ENCODE measurements around the gene TREX2. TPM values are rescaled to one million over a fixed set of nuclear protein-coding genes. Genes with fewer than 3 reads are reported as not detected.

The TREX2 gene
- polyA plus RNA-seq, 1 of the 3 experiments (the other 2 are of a cell fraction) = 0.76 TPM

DNA sequence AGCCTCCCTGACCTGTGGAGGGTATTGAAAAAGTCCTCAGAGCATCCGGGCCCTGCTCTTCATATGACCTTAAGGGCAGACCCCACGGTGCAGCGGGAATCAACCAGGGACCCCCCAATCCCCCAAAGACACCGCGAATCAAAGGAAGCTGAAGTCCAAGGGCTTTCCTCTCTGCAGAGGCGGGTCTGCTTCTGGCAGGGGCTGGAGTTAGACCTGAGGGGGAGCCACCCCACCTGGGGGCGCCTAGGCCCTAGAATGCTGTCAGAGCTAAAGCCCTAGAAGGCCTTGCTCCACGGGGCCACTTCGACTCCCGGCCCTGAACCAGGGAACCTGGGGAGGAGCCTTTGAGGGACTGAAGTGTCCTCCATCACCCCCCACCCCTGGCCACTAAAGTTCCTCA is 27.3 kb upstream of the TREX2 start:
- no peak overlapping the region for H3K4me2 ChIP-seq
- H3K9me2 ChIP-seq = no peaks in the 10 kb centered on the region
- H3K4me1 ChIP-seq (ENCODE audit: control insufficient read depth in 1 of 2, insufficient read depth in 2 of 2, low read depth in 1 of 2, low read length in 1 of 2) = peaks cover 21 to 37% of the 10 kb centered on the region in 2 experiments; a peak in 3 of 4 replicates
- no peak for DNase-seq
- no peak overlapping the region for H3K27ac ChIP-seq (ENCODE audit: low read depth in 2 of 2, low read length in 1 of 2)
- 69% methylated on average over 10 of the region's 10 CpGs for WGBS (ENCODE audit: low lambda C conversion rate)
- H3K9me3 ChIP-seq = no peaks in the 10 kb centered on the region
- H2AFZ ChIP-seq (ENCODE audit: low read depth) = no peak overlapping the region
- H3K4me3 ChIP-seq (ENCODE audit: low read depth in 2 of 2, low read length in 1 of 2) = no peak overlapping the region
- no peaks in the 10 kb centered on the region for H4K20me1 ChIP-seq (ENCODE audit: insufficient read depth)
- ChIA-PET POLR2A (interaction anchor here (0.7 kb wide), 1 partner anchor 18 kb away, joined by 3 read pairs; no protein-coding TSS in a partner anchor), CTCF (interaction anchor here (0.7 to 11.6 kb wide), 7 partner anchors 12 to 440 kb away, joined by 3 to 203 read pairs (median 11); partner anchors contain the start of gene BGN)
- H3K9ac ChIP-seq = no peak overlapping the region
- H3K27me3 ChIP-seq (ENCODE audit: insufficient read depth) = no peaks in the 10 kb centered on the region
- H3F3A ChIP-seq (replicated peaks; ENCODE audit: insufficient read depth) = no peaks in the 10 kb centered on the region
- TF ChIP-seq, protein P1, sequence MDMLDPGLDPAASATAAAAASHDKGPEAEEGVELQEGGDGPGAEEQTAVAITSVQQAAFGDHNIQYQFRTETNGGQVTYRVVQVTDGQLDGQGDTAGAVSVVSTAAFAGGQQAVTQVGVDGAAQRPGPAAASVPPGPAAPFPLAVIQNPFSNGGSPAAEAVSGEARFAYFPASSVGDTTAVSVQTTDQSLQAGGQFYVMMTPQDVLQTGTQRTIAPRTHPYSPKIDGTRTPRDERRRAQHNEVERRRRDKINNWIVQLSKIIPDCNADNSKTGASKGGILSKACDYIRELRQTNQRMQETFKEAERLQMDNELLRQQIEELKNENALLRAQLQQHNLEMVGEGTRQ (IDR thresholded peaks at IDR 0.05; ENCODE audit: borderline replicate concordance, low read depth, low read length) = no peak
- TF ChIP-seq, protein P2, sequence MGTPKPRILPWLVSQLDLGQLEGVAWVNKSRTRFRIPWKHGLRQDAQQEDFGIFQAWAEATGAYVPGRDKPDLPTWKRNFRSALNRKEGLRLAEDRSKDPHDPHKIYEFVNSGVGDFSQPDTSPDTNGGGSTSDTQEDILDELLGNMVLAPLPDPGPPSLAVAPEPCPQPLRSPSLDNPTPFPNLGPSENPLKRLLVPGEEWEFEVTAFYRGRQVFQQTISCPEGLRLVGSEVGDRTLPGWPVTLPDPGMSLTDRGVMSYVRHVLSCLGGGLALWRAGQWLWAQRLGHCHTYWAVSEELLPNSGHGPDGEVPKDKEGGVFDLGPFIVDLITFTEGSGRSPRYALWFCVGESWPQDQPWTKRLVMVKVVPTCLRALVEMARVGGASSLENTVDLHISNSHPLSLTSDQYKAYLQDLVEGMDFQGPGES (IDR thresholded peaks at IDR 0.05; ENCODE audit: low read depth, low read length) = no peak
- TF ChIP-seq RFX5 (IDR thresholded peaks at IDR 0.05; ENCODE audit: low read length) (no peak), NFIC (IDR thresholded peaks at IDR 0.05; ENCODE audit: borderline replicate concordance) (no peak)
- peaks cover 11% of the 10 kb centered on the region for H3K79me2 ChIP-seq (ENCODE audit: insufficient read depth)
- peaks cover 0 to 2% of the 10 kb centered on the region in 2 experiments for H3K36me3 ChIP-seq (replicated peaks in 1 of 2; ENCODE audit: control insufficient read depth in 1 of 2, insufficient read depth in 2 of 2, low read length in 1 of 2)

GRCh38 chrX:153471663-153472280 is 25.9 kb upstream of the TREX2 start:
- ChIA-PET POLR2A (interaction anchor here (1.3 kb wide), 1 partner anchor 35 kb away, joined by 4 read pairs; no protein-coding TSS in a partner anchor), CTCF (interaction anchor here (0.6 to 11.6 kb wide), 27 partner anchors 8 to 530 kb away, joined by 3 to 203 read pairs (median 6); partner anchors contain the start of gene BGN)
- no peak overlapping the region for H3K4me2 ChIP-seq
- no peaks in the 10 kb centered on the region for H4K20me1 ChIP-seq (ENCODE audit: insufficient read depth)
- no peak overlapping the region for H3K4me3 ChIP-seq (ENCODE audit: low read depth in 2 of 2, low read length in 1 of 2)
- H3K4me1 ChIP-seq (ENCODE audit: control insufficient read depth in 1 of 2, insufficient read depth in 2 of 2, low read depth in 1 of 2, low read length in 1 of 2) = peaks cover 8 to 26% of the 10 kb centered on the region in 2 experiments; a peak in 2 of 4 replicates
- H3K79me2 ChIP-seq (ENCODE audit: insufficient read depth) = peaks cover 11% of the 10 kb centered on the region
- H3K36me3 ChIP-seq (replicated peaks in 1 of 2; ENCODE audit: control insufficient read depth in 1 of 2, insufficient read depth in 2 of 2, low read length in 1 of 2) = peaks cover 0 to 2% of the 10 kb centered on the region in 2 experiments
- H3K9me3 ChIP-seq = no peaks in the 10 kb centered on the region
- no peaks in the 10 kb centered on the region for H3K9me2 ChIP-seq
- H3F3A ChIP-seq (replicated peaks; ENCODE audit: insufficient read depth) = no peaks in the 10 kb centered on the region
- WGBS (ENCODE audit: low lambda C conversion rate) = 56% methylated on average over 8 of the region's 11 CpGs
- TF ChIP-seq NFIC (IDR thresholded peaks at IDR 0.05; ENCODE audit: borderline replicate concordance) (no peak), ZBTB33 (IDR thresholded peaks at IDR 0.05; ENCODE audit: borderline replicate concordance, low read depth) (no peak), RAD21 (IDR thresholded peaks at IDR 0.05; ENCODE audit: low read length) (no peak), USF1 (IDR thresholded peaks at IDR 0.05; ENCODE audit: borderline replicate concordance, low read depth) (no peak), FOSL2 (IDR thresholded peaks at IDR 0.05; ENCODE audit: borderline replicate concordance, low read depth) (no peak), MEF2A (IDR thresholded peaks at IDR 0.05; ENCODE audit: borderline replicate concordance, low read depth) (no peak), YY1 (IDR thresholded peaks at IDR 0.05; ENCODE audit: low read depth) (no peak), EP300 (IDR thresholded peaks at IDR 0.05; ENCODE audit: borderline replicate concordance in 1 of 2, low read depth in 1 of 2, low read length in 1 of 2) (no peak)
- 0 out of 2 replicates have a peak overlapping the region, but pooled peaks have one; percentile 35 for H2AFZ ChIP-seq (ENCODE audit: low read depth)
- no peaks in the 10 kb centered on the region for H3K27me3 ChIP-seq (ENCODE audit: insufficient read depth)
- DNase-seq = no peak
- no peak overlapping the region for H3K9ac ChIP-seq
- peak overlapping the region in 1 of 2 experiments; percentile 33; a peak in 2 of 4 replicates for H3K27ac ChIP-seq (ENCODE audit: low read depth in 2 of 2, low read length in 1 of 2)
